ENCODE measurements around the gene LMO7. TPM values are rescaled to one million over a fixed set of nuclear protein-coding genes. Genes with fewer than 3 reads are reported as not detected.

LMO7 gene
- total and polyA plus RNA-seq, 8 donors = 123 to 669 (median 202) TPM

DNA sequence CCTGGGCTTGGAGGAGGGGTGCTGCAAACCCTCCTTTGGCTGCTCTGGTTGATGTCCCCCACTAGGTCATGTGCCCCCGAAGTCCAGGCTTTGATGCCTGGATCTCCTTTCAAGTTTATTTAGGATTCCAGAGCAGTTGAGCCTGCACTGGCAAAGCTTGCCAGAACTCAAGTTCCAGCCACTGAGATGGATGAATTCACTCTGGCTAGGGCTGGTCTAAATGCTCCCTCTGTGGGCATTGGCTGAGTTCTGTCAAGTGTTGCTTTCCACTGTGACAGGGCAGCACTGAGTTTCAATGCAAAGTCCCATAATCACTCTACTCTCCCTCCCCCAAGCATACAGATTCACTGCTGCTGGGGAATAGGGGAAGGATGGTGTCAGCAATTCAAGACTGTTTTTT is 17.8 kb upstream of the LMO7 start:
- Histone ChIP-seq H3K4me3 (no peak overlapping the region), H3K4me1 (no peaks in the 10 kb centered on the region), H3K27ac (no peak overlapping the region), H3K9me3 (no peaks in the 10 kb centered on the region), H3K27me3 (no peaks in the 10 kb centered on the region), H3K36me3 (no peaks in the 10 kb centered on the region)
- ATAC-seq (no peak), DNase-seq (no peak)
- TF ChIP-seq, protein P1, sequence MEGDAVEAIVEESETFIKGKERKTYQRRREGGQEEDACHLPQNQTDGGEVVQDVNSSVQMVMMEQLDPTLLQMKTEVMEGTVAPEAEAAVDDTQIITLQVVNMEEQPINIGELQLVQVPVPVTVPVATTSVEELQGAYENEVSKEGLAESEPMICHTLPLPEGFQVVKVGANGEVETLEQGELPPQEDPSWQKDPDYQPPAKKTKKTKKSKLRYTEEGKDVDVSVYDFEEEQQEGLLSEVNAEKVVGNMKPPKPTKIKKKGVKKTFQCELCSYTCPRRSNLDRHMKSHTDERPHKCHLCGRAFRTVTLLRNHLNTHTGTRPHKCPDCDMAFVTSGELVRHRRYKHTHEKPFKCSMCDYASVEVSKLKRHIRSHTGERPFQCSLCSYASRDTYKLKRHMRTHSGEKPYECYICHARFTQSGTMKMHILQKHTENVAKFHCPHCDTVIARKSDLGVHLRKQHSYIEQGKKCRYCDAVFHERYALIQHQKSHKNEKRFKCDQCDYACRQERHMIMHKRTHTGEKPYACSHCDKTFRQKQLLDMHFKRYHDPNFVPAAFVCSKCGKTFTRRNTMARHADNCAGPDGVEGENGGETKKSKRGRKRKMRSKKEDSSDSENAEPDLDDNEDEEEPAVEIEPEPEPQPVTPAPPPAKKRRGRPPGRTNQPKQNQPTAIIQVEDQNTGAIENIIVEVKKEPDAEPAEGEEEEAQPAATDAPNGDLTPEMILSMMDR (IDR thresholded peaks at IDR 0.05) = no peak
- intact Hi-C loops (cut with DNase I) = no loop called here

- Histone ChIP-seq H3K27me3 (no peaks in the 10 kb centered on the region), H3K4me1 (no peaks in the 10 kb centered on the region), H3K9me3 (no peaks in the 10 kb centered on the region), H3K27ac (no peak overlapping the region), H3K4me3 (no peak overlapping the region), H3K36me3 (no peaks in the 10 kb centered on the region)
- intact Hi-C loops (cut with DNase I) = no loop called here
- TF ChIP-seq, protein P1 (IDR thresholded peaks at IDR 0.05) = no peak
- DNase-seq (no peak), ATAC-seq (no peak)
Measured at GRCh38 chr13:75620020-75620419, 16.1 kb upstream of the LMO7 start.

GRCh38 chr13:75621147-75621546 is 15.0 kb upstream of the LMO7 start:
- Histone ChIP-seq H3K4me1 (no peaks in the 10 kb centered on the region), H3K36me3 (peaks cover 0 to 5% of the 10 kb centered on the region in 2 donors), H3K4me3 (no peak overlapping the region), H3K27ac (no peak overlapping the region), H3K27me3 (no peaks in the 10 kb centered on the region), H3K9me3 (no peaks in the 10 kb centered on the region)
- no peak for ATAC-seq
- no peak for DNase-seq
- TF ChIP-seq, protein P1 (IDR thresholded peaks at IDR 0.05) = no peak
- intact Hi-C loops (cut with DNase I) = no loop called here

DNA sequence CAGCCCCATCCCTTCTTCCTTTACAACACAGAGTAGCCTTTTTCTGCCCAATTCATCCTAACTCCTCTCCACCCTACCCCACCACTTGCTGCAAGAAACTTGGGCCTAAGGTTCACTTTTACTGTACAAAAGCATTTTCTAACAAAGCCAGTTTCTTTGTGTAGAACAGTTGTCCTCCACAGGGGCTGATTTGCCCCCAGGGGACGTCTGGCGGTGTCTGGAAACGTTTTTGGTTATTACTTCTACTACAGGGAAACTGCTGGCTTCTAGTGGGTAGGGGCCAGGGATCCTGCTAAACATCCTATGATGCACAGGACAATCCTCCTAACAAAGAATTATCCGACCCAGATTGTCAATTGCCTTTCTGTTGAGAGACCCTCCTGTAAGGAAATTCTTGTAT is 7.3 kb upstream of the LMO7 start:
- ATAC-seq = no peak
- TF ChIP-seq, protein P1 (IDR thresholded peaks at IDR 0.05) = no peak
- no peak for DNase-seq
- intact Hi-C loops (cut with DNase I) = no loop called here
- no peak overlapping the region for H3K4me3 ChIP-seq
- H3K9me3 ChIP-seq = no peaks in the 10 kb centered on the region
- H3K27ac ChIP-seq = no peak overlapping the region
- no peaks in the 10 kb centered on the region for H3K27me3 ChIP-seq
- peaks cover 0 to 5% of the 10 kb centered on the region in 2 donors for H3K36me3 ChIP-seq
- no peaks in the 10 kb centered on the region for H3K4me1 ChIP-seq

GRCh38 chr13:75633285-75633684 is 2.8 kb upstream of the LMO7 start:
- H3K36me3 ChIP-seq = no peaks in the 10 kb centered on the region
- H3K27me3 ChIP-seq = peaks cover 0 to 34% of the 10 kb centered on the region in 2 donors
- ATAC-seq = no peak
- peaks cover 8 to 22% of the 10 kb centered on the region in 2 donors for H3K4me1 ChIP-seq
- no peak overlapping the region for H3K4me3 ChIP-seq
- TF ChIP-seq, protein P1 (IDR thresholded peaks at IDR 0.05) = no peak
- DNase-seq = no peak
- H3K9me3 ChIP-seq = no peaks in the 10 kb centered on the region
- H3K27ac ChIP-seq = peak overlapping the region in 1 of 2 donors; percentile 7
- intact Hi-C loops (cut with DNase I) = no loop called here
